ENCODE measurements around the gene KPNB1.

Gene KPNB1

GRCh38 chr17:47724705-47725104, 75.0 kb downstream of the KPNB1 start:
- no peak overlapping the region for H3K4me3 ChIP-seq (ENCODE audit: low read depth, low read length)
- no peak for TF ChIP-seq CTCF (IDR thresholded peaks at IDR 0.05; ENCODE audit: borderline replicate concordance, insufficient read depth, low read depth, low read length)

GRCh38 chr17:47725446-47726111, 75.9 kb downstream of the KPNB1 start:
- no peak overlapping the region for H3K4me3 ChIP-seq (ENCODE audit: low read depth, low read length)
- peak; percentile 9; the same call in 1 of the 2 replicates for TF ChIP-seq CTCF (IDR thresholded peaks at IDR 0.05; ENCODE audit: borderline replicate concordance, insufficient read depth, low read depth, low read length)

GRCh38 chr17:47726796-47727703, 77.3 kb downstream of the KPNB1 start:
- no peak for TF ChIP-seq CTCF (IDR thresholded peaks at IDR 0.05; ENCODE audit: borderline replicate concordance, insufficient read depth, low read depth, low read length)

GRCh38 chr17:47727704-47728036, 78.0 kb downstream of the KPNB1 start:
- H3K4me3 ChIP-seq (ENCODE audit: low read depth, low read length): no peak overlapping the region

More at GRCh38 chr17:47726796-47727703, 77.3 kb downstream of the KPNB1 start:
- no peak overlapping the region for H3K4me3 ChIP-seq (ENCODE audit: low read depth, low read length)

GRCh38 chr17:47728214-47728877, 78.6 kb downstream of the KPNB1 start:
- no peak overlapping the region for H3K4me3 ChIP-seq (ENCODE audit: low read depth, low read length)
- no peak for TF ChIP-seq CTCF (IDR thresholded peaks at IDR 0.05; ENCODE audit: borderline replicate concordance, insufficient read depth, low read depth, low read length)

More at GRCh38 chr17:47727704-47728036, 78.0 kb downstream of the KPNB1 start:
- no peak for TF ChIP-seq CTCF (IDR thresholded peaks at IDR 0.05; ENCODE audit: borderline replicate concordance, insufficient read depth, low read depth, low read length)

- no peak for TF ChIP-seq CTCF (IDR thresholded peaks at IDR 0.05; ENCODE audit: borderline replicate concordance, insufficient read depth, low read depth, low read length)
Measured at GRCh38 chr17:47729476-47729875, 79.8 kb downstream of the KPNB1 start.

More at GRCh38 chr17:47729476-47729875, 79.8 kb downstream of the KPNB1 start:
- no peak overlapping the region for H3K4me3 ChIP-seq (ENCODE audit: low read depth, low read length)
